H1 (cell line): ENCODE data around the gene ARHGAP10. TPM values are rescaled to one million over a fixed set of nuclear protein-coding genes. Genes with fewer than 3 reads are reported as not detected.

Experiments used
- CTCF ChIA-PET: fragments of 300-600 bp; sonication (Branson Sonifier 250); formaldehyde crosslinking; loops from one replicate; lab custom pipeline; 2021; ENCODE audit not compliant: partially characterized antibody; lab: Charles Lee
- POLR2A ChIA-PET: fragments of 300-600 bp; sonication (Branson Sonifier 250); formaldehyde crosslinking; loops from one replicate; lab custom pipeline; 2021; ENCODE audit warnings: inconsistent platforms; ENCODE audit not compliant: partially characterized antibody; lab: Charles Lee
- DNase-seq, 2 experiments: peaks; one replicate each; pipeline versions ENCODE4 v3.0.0 to v3.0.0-alpha.2; 2010 to 2022; ENCODE audit warnings: low spot score in 2 of 2, low read depth in 1 of 2, mixed read lengths in 1 of 2
- FAIRE-seq: peaks from 2 replicates; lab custom pipeline; 2011; peaks lifted over from hg19 to GRCh38; lab: Jason Lieb, UNC
- H2AFZ ChIP-seq: 2 replicates; pipeline ENCODE4 v1.8.1; 2012; ENCODE audit warnings: low read length, inconsistent platforms
- H2AK5ac ChIP-seq: 2 replicates; pipeline ENCODE4 v1.6.1; 2013; ENCODE audit warnings: low read depth, low read length
- H2BK120ac ChIP-seq: replicated peaks from 2 replicates; pipeline ENCODE3; 2013; ENCODE audit warnings: low read depth, low read length, inconsistent platforms
- H2BK12ac ChIP-seq: 2 replicates; pipeline ENCODE4 v1.6.1; 2013; ENCODE audit warnings: low read depth, low read length
- H2BK15ac ChIP-seq: 2 replicates; pipeline ENCODE4 v1.6.1; 2013; ENCODE audit warnings: low read length
- H2BK20ac ChIP-seq: 2 replicates; pipeline ENCODE4 v1.6.1; 2013; ENCODE audit warnings: low read length
- H2BK5ac ChIP-seq: 2 replicates; pipeline ENCODE4 v1.6.1; 2013; ENCODE audit warnings: low read depth, low read length
- H3K14ac ChIP-seq: 2 replicates; pipeline ENCODE4 v1.6.1; 2013; ENCODE audit warnings: inconsistent platforms; ENCODE audit not compliant: insufficient read length
- H3K18ac ChIP-seq: 2 replicates; pipeline ENCODE4 v1.6.1; 2013; ENCODE audit warnings: low read length; ENCODE audit errors: extremely low read depth
- H3K23ac ChIP-seq: 2 replicates; pipeline ENCODE4 v1.6.1; 2013; ENCODE audit warnings: inconsistent platforms; ENCODE audit not compliant: insufficient read length
- H3K23me2 ChIP-seq: 2 replicates; pipeline ENCODE4 v1.6.1; 2013; ENCODE audit warnings: low read depth, low read length
- H3K27ac ChIP-seq: 2 replicates; pipeline ENCODE4 v1.6.1; 2011; ENCODE audit warnings: low read depth, low read length, inconsistent platforms
- H3K27me3 ChIP-seq, 4 experiments: replicated peaks in 1 of 4; 1 replicate in 1 of 4; 2 replicates in 3 of 4; pipeline versions ENCODE4 v1.6.1 to v1.8.1; 2011 to 2013; ENCODE audit warnings: low read length in 3 of 4, mild to moderate bottlenecking in 3 of 4, inconsistent platforms in 2 of 4, mixed read lengths in 2 of 4, moderate library complexity in 1 of 4; ENCODE audit not compliant: control insufficient read depth in 3 of 4, insufficient read depth in 3 of 4; ENCODE audit errors: extremely low read depth in 1 of 4
- H3K36me3 ChIP-seq, 4 experiments: 2 replicates each; pipeline versions ENCODE4 v1.6.1 to v1.8.1; 2011 to 2013; ENCODE audit warnings: mild to moderate bottlenecking in 4 of 4, low read length in 3 of 4, moderate library complexity in 2 of 4, control low read depth in 1 of 4, inconsistent platforms in 1 of 4; ENCODE audit not compliant: insufficient read depth in 4 of 4, control insufficient read depth in 2 of 4
- H3K4ac ChIP-seq: replicated peaks from 2 replicates; pipeline ENCODE3; 2013; ENCODE audit warnings: low read length, low read depth, mixed read lengths, inconsistent platforms; ENCODE audit not compliant: insufficient read length
- H3K4me1 ChIP-seq, 4 experiments: replicated peaks in 1 of 4; 1 replicate in 1 of 4; 2 replicates in 3 of 4; pipeline versions ENCODE4 v1.6.1 to v1.8.1; 2011 to 2013; ENCODE audit warnings: low read length in 3 of 4, inconsistent platforms in 2 of 4, mixed read lengths in 1 of 4; ENCODE audit not compliant: insufficient read depth in 4 of 4, control insufficient read depth in 3 of 4
- H3K4me2 ChIP-seq, 2 experiments: 2 replicates each; pipeline versions ENCODE4 v1.6.1 to v1.8.1; 2011 to 2013; ENCODE audit warnings: low read depth in 2 of 2, low read length in 2 of 2, control low read depth in 1 of 2, inconsistent platforms in 1 of 2, mild to moderate bottlenecking in 1 of 2; ENCODE audit not compliant: insufficient read depth in 1 of 2
- H3K4me3 ChIP-seq, 4 experiments: fragments of 200-600, 300-600 bp in 1 of 4; sonication (generic), shearing (Covaris generic), sonication (Bioruptor Twin) in 1 of 4; 2 replicates each; pipeline versions ENCODE4 v1.5.1 to v1.8.1; 2011 to 2016; ENCODE audit warnings: low read length in 4 of 4, low read depth in 3 of 4, control low read depth in 2 of 4, inconsistent platforms in 2 of 4, mild to moderate bottlenecking in 2 of 4, mixed read lengths in 1 of 4, moderate library complexity in 1 of 4; ENCODE audit not compliant: insufficient read depth in 2 of 4; ENCODE audit errors: extremely low read depth in 1 of 4
- H3K56ac ChIP-seq: replicated peaks from 2 replicates; pipeline ENCODE3; 2013; ENCODE audit warnings: low read depth, mild to moderate bottlenecking, mixed read lengths, low read length, inconsistent platforms; ENCODE audit not compliant: insufficient read length
- H3K79me1 ChIP-seq: 2 replicates; pipeline ENCODE4 v1.6.1; 2013; ENCODE audit warnings: low read depth, low read length, control low read depth
- H3K79me2 ChIP-seq, 2 experiments: 2 replicates each; pipeline versions ENCODE4 v1.6.1 to v1.8.1; 2012 to 2013; ENCODE audit warnings: low read length in 2 of 2, mild to moderate bottlenecking in 2 of 2, inconsistent platforms in 1 of 2; ENCODE audit not compliant: insufficient read depth in 2 of 2, control insufficient read depth in 1 of 2
- H3K9ac ChIP-seq, 4 experiments: replicated peaks in 1 of 4; 1 replicate in 1 of 4; 2 replicates in 3 of 4; pipeline versions ENCODE4 v1.6.1 to v1.8.1; 2011 to 2013; ENCODE audit warnings: low read depth in 3 of 4, low read length in 3 of 4, control low read depth in 2 of 4, mild to moderate bottlenecking in 2 of 4, moderate library complexity in 2 of 4, inconsistent platforms in 1 of 4; ENCODE audit errors: extremely low read depth in 1 of 4
- H3K9me3 ChIP-seq, 2 experiments: 2 replicates each; pipeline versions ENCODE4 v1.6.1 to v1.8.1; 2012 to 2013; ENCODE audit warnings: mild to moderate bottlenecking in 2 of 2, moderate library complexity in 2 of 2, control low read depth in 1 of 2, inconsistent platforms in 1 of 2, low read depth in 1 of 2, low read length in 1 of 2, mixed read lengths in 1 of 2; ENCODE audit not compliant: insufficient read depth in 2 of 2
- H4K20me1 ChIP-seq, 2 experiments: replicated peaks in 1 of 2; 2 replicates each; pipeline versions ENCODE3 to v1.8.1; 2011 to 2013; ENCODE audit warnings: inconsistent platforms in 2 of 2, low read length in 2 of 2, mild to moderate bottlenecking in 1 of 2; ENCODE audit not compliant: insufficient read depth in 2 of 2, control insufficient read depth in 1 of 2
- H4K5ac ChIP-seq: 2 replicates; pipeline ENCODE4 v1.6.1; 2013; ENCODE audit warnings: low read length, low read depth, mixed read lengths, inconsistent platforms; ENCODE audit not compliant: insufficient read length
- H4K8ac ChIP-seq: 2 replicates; pipeline ENCODE4 v1.8.0; 2013; ENCODE audit warnings: mild to moderate bottlenecking, moderate library complexity, low read length, inconsistent platforms; ENCODE audit not compliant: insufficient read depth; ENCODE audit errors: extremely low read depth
- H4K91ac ChIP-seq: replicated peaks from 2 replicates; pipeline ENCODE3; 2013; ENCODE audit warnings: low read length, mixed read lengths, inconsistent platforms; ENCODE audit not compliant: insufficient read length
- ASH2L ChIP-seq: fragments of 200-600, 300-600 bp; sonication (generic); IDR thresholded peaks from one replicate; pipeline ENCODE4 v1.7.1; 2017; ENCODE audit warnings: low read length
- CBX8 ChIP-seq: fragments of 300-800, 300-1000 bp; sonication (generic); IDR thresholded peaks from 2 replicates; pipeline ENCODE4 v1.7.1; 2016; ENCODE audit warnings: low read depth, low read length, borderline replicate concordance
- JUN ChIP-seq: IDR thresholded peaks from 2 replicates; pipeline ENCODE4 v1.6.1; 2011; ENCODE audit warnings: low read depth, mild to moderate bottlenecking, improper control_type of control experiment, low read length
- NRF1 ChIP-seq: IDR thresholded peaks from 2 replicates; pipeline ENCODE4 v1.6.1; 2011; ENCODE audit warnings: mild to moderate bottlenecking, low read depth, low read length, improper control_type of control experiment
- SUZ12 ChIP-seq: fragments of 200-600 bp; sonication (generic); IDR thresholded peaks from 2 replicates; pipeline ENCODE4 v1.6.1; 2012; ENCODE audit warnings: mild to moderate bottlenecking, inconsistent platforms, low read length, moderate library complexity, mixed read lengths
- TAF1 ChIP-seq: IDR thresholded peaks from 2 replicates; pipeline ENCODE4 v1.6.1; 2011; ENCODE audit warnings: mild to moderate bottlenecking, low read depth, low read length
- WGBS, 2 experiments: shearing (Covaris generic) in 1 of 2; methylation state at CpG; one replicate each; pipeline versions ENCODE4 v1.1.6 to v1.1.7; 2013 to 2015; ENCODE audit warnings: low lambda C conversion rate in 2 of 2, mixed read lengths in 2 of 2, inconsistent platforms in 1 of 2, low coverage in 1 of 2, missing lambda C conversion rate in 1 of 2; ENCODE audit not compliant: insufficient replicate concordance in 2 of 2, insufficient coverage in 1 of 2, insufficient read length in 1 of 2; ENCODE audit errors: extremely low coverage in 1 of 2, missing lambda C conversion rate in 1 of 2; 5-methylcytosine and 5-hydroxymethylcytosine counted together
- polyA plus RNA-seq, 7 experiments: library from polyadenylated mRNA; depleted of rRNA in 3 of 7; stranded (reverse) in 5 of 7; unstranded in 2 of 7; fragments of >200 nt in 5 of 7; fragments of 200-250 nt in 2 of 7; gene quantifications; 1 replicate in 5 of 7; 2 replicates in 1 of 7; 4 replicates in 1 of 7; pipeline versions ENCODE4 v1.2.1 to v1.2.3, GENCODE V29; 2011 to 2013; ENCODE audit warnings: missing spikeins in 2 of 7, mixed read lengths in 2 of 7
- total RNA-seq: library from RNA; stranded (reverse); fragmentation: NEBNext Ultra II Directional; extraction: Animal tissue kit (Norgen Biotek cat#: 25700); gene quantifications from 2 replicates; pipeline ENCODE4 v1.2.1, GENCODE V29; 2021
- TF ChIP-seq, protein P1 (sequence below): IDR thresholded peaks from 2 replicates; pipeline ENCODE4 v1.6.1; 2012; ENCODE audit warnings: inconsistent platforms
- TF ChIP-seq, protein P2 (sequence below): IDR thresholded peaks from 2 replicates; pipeline ENCODE4 v1.6.1; 2012; ENCODE audit warnings: inconsistent platforms

Gene ARHGAP10
- total and polyA plus RNA-seq, 2 of the 8 experiments (the other 6 are each of a cell fraction or from before 2014, with no cell fraction given) = 3.7 to 6.1 TPM

- H4K8ac ChIP-seq = no peak overlapping the region
- no peak overlapping the region for H2AK5ac ChIP-seq
- 93% methylated on average over 10 of the region's 10 CpGs; no CpG with 5 or more reads in 1 of the 2 experiments for whole genome bisulfite sequencing, 2 experiments
- H4K20me1 ChIP-seq = no peaks in the 10 kb centered on the region
- H4K91ac ChIP-seq = no peak overlapping the region
- H2BK120ac ChIP-seq = no peak overlapping the region
- no peaks in the 10 kb centered on the region for H3K9me3 ChIP-seq
- no peaks in the 10 kb centered on the region for H3K27me3 ChIP-seq
- H3K23me2 ChIP-seq = no peaks in the 10 kb centered on the region
- POLR2A ChIA-PET = no interaction called here
- no peak overlapping the region for H3K4ac ChIP-seq
- H3K36me3 ChIP-seq = no peaks in the 10 kb centered on the region
- H3K14ac ChIP-seq = no peak overlapping the region
- H2BK15ac ChIP-seq = no peak overlapping the region
- no peak overlapping the region for H3K18ac ChIP-seq
- no peaks in the 10 kb centered on the region for H3K79me2 ChIP-seq
- no peak overlapping the region for H3K56ac ChIP-seq
- no peak overlapping the region for H2BK5ac ChIP-seq
- no peaks in the 10 kb centered on the region for H3K79me1 ChIP-seq
- no peak overlapping the region for H3K27ac ChIP-seq
- no peak overlapping the region for H2AFZ ChIP-seq
- CTCF ChIA-PET = interaction anchor here (0.6 to 1.3 kb wide), 9 partner anchors 36 to 773 kb away, joined by 3 to 4 read pairs (median 3); no protein-coding TSS in a partner anchor
- no peak overlapping the region for H2BK12ac ChIP-seq
- no peak overlapping the region for H3K4me3 ChIP-seq
- H3K23ac ChIP-seq = no peak overlapping the region
- no peak overlapping the region for H4K5ac ChIP-seq
- peaks cover 0 to 7% (median 4%) of the 10 kb centered on the region in 4 experiments; a peak in 3 of 7 replicates for H3K4me1 ChIP-seq
- no peak overlapping the region for H3K9ac ChIP-seq
- FAIRE-seq = no peak
- no peak overlapping the region for H2BK20ac ChIP-seq
- no peak overlapping the region for H3K4me2 ChIP-seq
- DNase-seq = no peak
- TF ChIP-seq, protein P1, sequence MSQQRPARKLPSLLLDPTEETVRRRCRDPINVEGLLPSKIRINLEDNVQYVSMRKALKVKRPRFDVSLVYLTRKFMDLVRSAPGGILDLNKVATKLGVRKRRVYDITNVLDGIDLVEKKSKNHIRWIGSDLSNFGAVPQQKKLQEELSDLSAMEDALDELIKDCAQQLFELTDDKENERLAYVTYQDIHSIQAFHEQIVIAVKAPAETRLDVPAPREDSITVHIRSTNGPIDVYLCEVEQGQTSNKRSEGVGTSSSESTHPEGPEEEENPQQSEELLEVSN = no peak
- TF ChIP-seq SUZ12 (no peak), TAF1 (no peak), CBX8 (no peak), ASH2L (no peak), NRF1 (no peak), JUN (no peak)
- TF ChIP-seq, protein P2, sequence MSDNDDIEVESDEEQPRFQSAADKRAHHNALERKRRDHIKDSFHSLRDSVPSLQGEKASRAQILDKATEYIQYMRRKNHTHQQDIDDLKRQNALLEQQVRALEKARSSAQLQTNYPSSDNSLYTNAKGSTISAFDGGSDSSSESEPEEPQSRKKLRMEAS = no peak
These were observed 327.8 kb downstream of the ARHGAP10 start for GRCh38 chr4:148059617-148060180.
